Osteoblast (primary cell): ENCODE data around the gene PLEKHN1. TPM values are rescaled to one million over a fixed set of nuclear protein-coding genes. Genes with fewer than 3 reads are reported as not detected.

Experiments used
- DNase-seq: peaks from one replicate; pipeline ENCODE4 v3.0.0; 2011; ENCODE audit warnings: low spot score, mixed read lengths; ENCODE audit not compliant: insufficient read length; ENCODE audit errors: missing footprints
- H2AFZ ChIP-seq: 2 replicates; pipeline ENCODE4 v1.6.0; 2011; ENCODE audit warnings: mild to moderate bottlenecking, low read length
- H3K27ac ChIP-seq: 2 replicates; pipeline ENCODE4 v1.5.1; 2011; ENCODE audit warnings: mild to moderate bottlenecking, low read depth, low read length, moderate library complexity
- H3K27me3 ChIP-seq: 2 replicates; pipeline ENCODE4 v1.6.0; 2012; ENCODE audit warnings: mild to moderate bottlenecking, control low read depth, inconsistent platforms, low read length, moderate library complexity; ENCODE audit not compliant: insufficient read depth
- H3K36me3 ChIP-seq: 2 replicates; pipeline ENCODE4 v1.5.1; 2011; ENCODE audit warnings: mild to moderate bottlenecking, low read length, control low read depth, moderate library complexity; ENCODE audit not compliant: insufficient read depth
- H3K4me1 ChIP-seq: 2 replicates; pipeline ENCODE4 v1.5.1; 2011; ENCODE audit warnings: mild to moderate bottlenecking, low read length, control low read depth, moderate library complexity; ENCODE audit not compliant: insufficient read depth
- H3K4me2 ChIP-seq: 2 replicates; pipeline ENCODE4 v1.6.0; 2011; ENCODE audit warnings: mild to moderate bottlenecking, low read length; ENCODE audit not compliant: insufficient read depth
- H3K4me3 ChIP-seq: fragments of 200-600 bp; sonication (generic); 3 replicates; pipeline ENCODE4 v1.5.1; 2012; ENCODE audit warnings: mild to moderate bottlenecking, low read length, inconsistent platforms; ENCODE audit not compliant: insufficient read depth
- H3K79me2 ChIP-seq: 2 replicates; pipeline ENCODE4 v1.6.0; 2012; ENCODE audit warnings: mild to moderate bottlenecking, low read length, control low read depth, inconsistent platforms; ENCODE audit not compliant: insufficient read depth
- H3K9me3 ChIP-seq: 2 replicates; pipeline ENCODE4 v1.5.1; 2011; ENCODE audit warnings: low read depth, low read length, control low read depth
- H4K20me1 ChIP-seq: 2 replicates; pipeline ENCODE4 v1.6.0; 2012; ENCODE audit warnings: mild to moderate bottlenecking, low read length, control low read depth; ENCODE audit not compliant: insufficient read depth
- CTCF ChIP-seq: IDR thresholded peaks from 2 replicates; pipeline ENCODE4 v1.5.1; 2011; ENCODE audit warnings: mild to moderate bottlenecking, low read depth, low read length, moderate library complexity; ENCODE audit errors: extremely low read depth
- total RNA-seq: library from RNA; depleted of rRNA; stranded (reverse); fragments of >200 nt; gene quantifications from 2 replicates; pipeline ENCODE4 v1.2.3, GENCODE V29; 2012

The PLEKHN1 gene
- total RNA-seq, 1 donor, result 0.36 TPM

DNA sequence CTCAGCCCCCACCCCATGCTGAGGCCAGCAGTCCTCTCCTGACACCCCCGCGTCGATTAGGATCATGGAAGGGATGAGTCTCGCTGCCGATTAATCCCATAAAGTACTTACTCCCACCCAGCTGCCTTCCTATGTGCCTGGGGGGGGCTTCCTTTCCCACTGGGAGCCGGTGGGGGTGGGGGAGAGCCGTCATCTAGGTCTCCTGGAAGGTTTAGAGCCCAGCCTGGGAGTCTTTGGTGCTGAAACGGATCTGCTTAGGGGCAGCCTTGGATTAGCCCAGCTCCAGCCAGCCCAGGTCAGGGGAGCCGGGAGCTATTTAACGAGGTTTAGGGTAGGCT lies 32.7 kb upstream of the PLEKHN1 start:
- H3K4me1 ChIP-seq, result peaks cover 6% of the 10 kb centered on the region
- H3K4me2 ChIP-seq, result no peak overlapping the region
- H3K27ac ChIP-seq, result no peak overlapping the region
- H4K20me1 ChIP-seq, result peaks cover 20% of the 10 kb centered on the region
- no peak for DNase-seq
- no peaks in the 10 kb centered on the region for H3K79me2 ChIP-seq
- no peaks in the 10 kb centered on the region for H3K27me3 ChIP-seq
- H3K4me3 ChIP-seq, result no peak overlapping the region
- H2AFZ ChIP-seq, result no peak overlapping the region
- TF ChIP-seq CTCF, result no peak
- H3K36me3 ChIP-seq, result peaks cover 3% of the 10 kb centered on the region
- H3K9me3 ChIP-seq, result no peaks in the 10 kb centered on the region

GRCh38 chr1:934991-935750 lies 31.1 kb upstream of the PLEKHN1 start:
- Histone ChIP-seq H2AFZ (no peak overlapping the region), H4K20me1 (peaks cover 11% of the 10 kb centered on the region), H3K9me3 (no peaks in the 10 kb centered on the region), H3K4me3 (no peak overlapping the region), H3K27me3 (no peaks in the 10 kb centered on the region), H3K79me2 (no peaks in the 10 kb centered on the region), H3K4me1 (peaks cover 17% of the 10 kb centered on the region), H3K36me3 (peaks cover 3% of the 10 kb centered on the region), H3K27ac (no peak overlapping the region), H3K4me2 (no peak overlapping the region)
- DNase-seq, result no peak
- TF ChIP-seq CTCF, result no peak

DNA sequence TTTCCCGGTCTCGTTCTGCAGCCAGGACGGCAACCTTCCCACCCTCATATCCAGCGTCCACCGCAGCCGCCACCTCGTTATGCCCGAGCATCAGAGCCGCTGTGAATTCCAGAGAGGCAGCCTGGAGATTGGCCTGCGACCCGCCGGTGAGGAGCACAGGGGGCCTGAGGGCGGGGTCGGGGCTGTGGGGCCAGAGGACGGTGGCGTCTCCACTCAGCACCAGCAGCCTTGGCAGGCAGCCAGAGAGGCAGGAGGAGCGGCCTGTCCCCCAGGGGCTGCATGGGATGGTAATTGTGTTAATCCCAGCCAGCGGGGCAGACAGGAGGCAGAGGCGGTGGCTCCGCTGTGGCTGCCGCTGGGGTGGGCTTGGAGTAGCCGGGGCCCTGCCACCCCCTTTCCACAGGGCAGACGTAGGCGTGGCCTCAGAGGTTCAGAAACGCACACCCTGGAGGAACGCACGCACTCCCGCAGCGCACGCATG lies 30.5 kb upstream of the PLEKHN1 start:
- H4K20me1 ChIP-seq, result peaks cover 11% of the 10 kb centered on the region
- no peak for TF ChIP-seq CTCF
- no peak overlapping the region for H2AFZ ChIP-seq
- no peaks in the 10 kb centered on the region for H3K79me2 ChIP-seq
- no peak for DNase-seq
- no peak overlapping the region for H3K4me3 ChIP-seq
- H3K27me3 ChIP-seq, result no peaks in the 10 kb centered on the region
- H3K4me1 ChIP-seq, result peaks cover 21% of the 10 kb centered on the region
- no peak overlapping the region for H3K4me2 ChIP-seq
- H3K27ac ChIP-seq, result no peak overlapping the region
- H3K36me3 ChIP-seq, result peaks cover 3% of the 10 kb centered on the region
- H3K9me3 ChIP-seq, result no peaks in the 10 kb centered on the region

DNA sequence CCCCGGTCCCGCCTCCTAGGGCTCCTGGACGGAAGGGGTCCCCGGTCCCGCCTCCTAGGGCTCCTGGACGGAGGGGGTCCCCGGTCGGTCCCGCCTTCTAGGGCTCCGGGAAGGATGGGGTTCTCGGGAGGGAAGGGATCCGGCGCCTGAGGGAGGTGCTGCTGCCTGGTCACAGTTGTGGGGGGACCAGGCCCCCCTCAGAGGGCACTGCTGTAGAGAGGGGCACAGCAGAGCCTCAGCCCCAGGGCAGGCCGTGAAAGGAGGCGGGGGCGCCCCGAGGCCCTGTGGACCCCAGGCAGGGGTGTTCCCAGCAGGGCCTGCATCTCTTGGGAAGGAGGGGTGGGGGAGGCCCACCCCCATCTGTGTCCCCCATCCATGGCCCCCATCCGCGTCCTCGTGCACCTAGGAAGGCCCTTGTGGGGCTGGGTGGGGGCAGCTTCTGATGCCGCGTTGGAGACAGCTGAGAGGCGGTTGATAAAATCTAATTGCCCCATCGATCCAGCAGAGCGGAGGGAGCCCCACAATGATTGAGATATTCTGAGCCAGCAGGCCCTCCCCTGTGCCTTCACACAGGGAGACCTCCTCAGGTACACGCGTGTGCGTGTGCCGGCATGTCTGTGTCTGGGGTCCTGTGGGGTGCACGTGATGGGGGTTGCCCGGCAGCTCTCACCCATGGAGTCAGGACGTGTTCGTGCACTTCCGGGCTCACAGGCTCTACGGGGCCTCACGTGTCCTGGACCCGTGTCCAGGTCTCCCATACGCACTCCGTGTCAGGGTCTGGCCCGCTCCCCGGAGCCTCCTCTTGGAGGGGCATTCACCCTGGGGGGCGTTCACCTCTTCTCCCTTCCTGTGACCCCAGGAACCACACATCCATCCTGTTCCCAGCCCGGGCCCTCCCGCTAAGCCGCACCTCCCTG lies 29.7 kb upstream of the PLEKHN1 start:
- H3K27me3 ChIP-seq, result no peaks in the 10 kb centered on the region
- H4K20me1 ChIP-seq, result peaks cover 8% of the 10 kb centered on the region
- peaks cover 3% of the 10 kb centered on the region for H3K36me3 ChIP-seq
- no peak overlapping the region for H3K4me3 ChIP-seq
- H3K27ac ChIP-seq, result no peak overlapping the region
- no peak overlapping the region for H2AFZ ChIP-seq
- no peak for TF ChIP-seq CTCF
- no peak overlapping the region for H3K4me2 ChIP-seq
- H3K9me3 ChIP-seq, result no peaks in the 10 kb centered on the region
- peaks cover 28% of the 10 kb centered on the region for H3K4me1 ChIP-seq
- DNase-seq, result no peak
- H3K79me2 ChIP-seq, result no peaks in the 10 kb centered on the region
